Cortex of kidney (tissue), 1 donor: ENCODE data around the gene NEK6.

Source experiments
- DNase-seq: peaks from one replicate; lab custom pipeline; 2025; lab: John Stamatoyannopoulos, UW

The NEK6 gene

DNA sequence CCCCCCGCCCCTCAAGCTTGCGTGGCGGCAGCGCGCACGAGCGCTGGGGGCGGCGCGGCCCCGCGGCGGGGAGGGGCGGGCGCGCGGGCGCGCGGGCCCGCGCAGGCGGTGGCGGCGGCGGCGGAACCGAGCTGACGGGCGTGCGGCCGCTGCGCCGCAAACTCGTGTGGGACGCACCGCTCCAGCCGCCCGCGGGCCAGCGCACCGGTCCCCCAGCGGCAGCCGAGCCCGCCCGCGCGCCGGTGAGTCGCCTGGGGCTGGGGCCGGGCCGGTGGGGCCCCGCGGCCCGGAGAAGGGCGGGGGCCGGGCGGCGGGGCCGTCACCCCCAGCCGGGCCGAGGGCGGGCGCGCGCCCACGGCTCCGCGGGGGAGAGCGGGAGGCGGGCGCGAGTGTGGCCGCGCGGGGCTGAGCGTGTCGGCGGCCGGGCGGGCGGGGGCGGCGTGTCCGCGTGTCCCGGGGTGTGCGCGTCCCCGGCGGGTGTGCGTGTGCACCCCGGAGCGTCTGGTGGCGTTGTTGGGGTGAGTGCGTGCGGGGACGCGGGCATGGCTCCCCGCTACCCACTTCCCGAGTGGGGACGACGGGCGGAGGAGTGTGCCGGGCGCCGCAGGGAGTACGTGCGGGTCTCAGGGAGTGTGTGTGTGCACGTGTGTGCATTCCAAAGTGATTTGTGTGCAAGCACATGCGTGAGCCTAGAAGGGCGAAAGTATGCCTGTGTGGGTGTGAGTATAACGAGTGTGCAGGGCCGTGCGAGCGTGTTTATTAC lies at the start of gene NEK6:
Gene NEK6 (plus strand): TSS at position 106 of the 763 bp plus-strand sequence. CDS start 44,016 bp downstream, outside the sequence.
- DNase-seq, result no peak

DNA sequence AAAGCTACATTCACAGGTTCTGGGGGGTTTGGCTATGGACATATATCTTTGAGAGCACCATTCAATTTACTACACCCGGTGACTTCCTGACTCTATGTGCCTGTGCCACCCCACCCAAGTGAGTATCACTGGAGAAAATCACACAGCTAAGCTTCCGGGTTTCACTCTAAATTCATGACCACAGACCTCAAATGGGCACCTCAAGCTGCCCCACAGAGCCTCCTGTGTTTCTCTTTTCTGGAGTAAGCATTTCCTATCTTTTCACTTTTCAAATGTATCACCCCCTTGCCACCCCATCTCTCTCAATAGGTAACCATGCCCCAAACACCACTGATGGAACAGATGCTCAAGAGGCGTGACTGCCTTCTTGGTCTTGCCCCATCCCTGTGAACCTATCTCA lies 49.2 kb upstream of the NEK6 start:
- DNase-seq, result no peak

DNA sequence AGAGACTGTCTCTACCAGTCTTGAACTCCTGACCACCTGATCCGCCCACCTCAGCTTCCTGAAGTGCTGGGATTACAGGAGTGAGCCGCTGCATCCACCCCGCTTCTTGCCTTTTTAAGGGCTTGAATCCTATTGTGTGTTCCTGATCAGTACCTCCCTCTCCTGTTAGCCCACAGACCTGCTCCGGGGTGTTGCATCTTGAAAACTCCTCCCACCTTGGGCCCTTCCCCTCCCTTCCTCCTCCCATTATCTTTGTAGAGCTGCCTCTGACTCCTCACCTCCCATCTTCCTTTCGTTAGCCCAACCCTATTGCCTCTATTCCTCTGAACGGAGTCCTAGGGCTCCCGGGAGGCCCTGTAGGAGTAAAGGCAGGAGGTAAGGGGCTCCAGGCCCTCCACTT lies 48.5 kb upstream of the NEK6 start:
- no peak for DNase-seq

DNA sequence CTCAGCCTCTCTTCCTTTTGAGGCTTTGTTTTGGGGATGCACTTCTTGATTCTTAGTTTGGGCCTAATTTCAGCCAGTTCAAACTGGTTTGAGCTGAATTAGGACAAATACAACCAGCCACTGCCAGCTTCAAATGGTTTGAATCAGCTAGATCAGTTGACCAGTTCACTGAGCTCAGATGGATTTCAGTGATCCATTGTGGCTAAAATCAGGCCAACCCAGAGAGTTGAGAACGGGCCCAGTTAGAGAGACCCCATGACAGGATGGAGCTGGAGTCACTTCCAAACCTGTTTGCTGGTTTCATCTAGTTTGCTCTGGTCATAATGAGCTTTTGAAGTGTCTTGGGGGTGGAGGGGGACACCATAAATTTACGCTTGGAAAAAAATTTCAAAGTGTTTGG lies 48.0 kb upstream of the NEK6 start:
- no peak for DNase-seq

DNA sequence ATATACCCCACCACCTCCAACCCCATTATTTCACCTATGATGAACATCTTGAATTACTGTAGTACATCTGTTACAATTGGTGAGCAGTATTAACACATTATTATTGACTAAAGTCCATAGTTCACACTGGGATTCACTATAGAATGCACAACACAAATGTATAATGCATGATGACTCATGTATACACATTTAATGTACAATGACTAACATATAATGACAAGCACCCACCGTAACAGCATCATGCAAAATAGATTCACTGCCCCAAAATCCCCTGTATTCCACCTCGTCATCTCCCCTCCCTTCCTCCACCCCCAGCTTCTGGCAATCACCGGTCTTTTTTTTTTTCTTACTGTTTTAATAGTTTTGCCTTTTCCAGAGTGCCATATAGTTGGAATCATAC lies 47.1 kb upstream of the NEK6 start:
- DNase-seq, result no peak

DNA sequence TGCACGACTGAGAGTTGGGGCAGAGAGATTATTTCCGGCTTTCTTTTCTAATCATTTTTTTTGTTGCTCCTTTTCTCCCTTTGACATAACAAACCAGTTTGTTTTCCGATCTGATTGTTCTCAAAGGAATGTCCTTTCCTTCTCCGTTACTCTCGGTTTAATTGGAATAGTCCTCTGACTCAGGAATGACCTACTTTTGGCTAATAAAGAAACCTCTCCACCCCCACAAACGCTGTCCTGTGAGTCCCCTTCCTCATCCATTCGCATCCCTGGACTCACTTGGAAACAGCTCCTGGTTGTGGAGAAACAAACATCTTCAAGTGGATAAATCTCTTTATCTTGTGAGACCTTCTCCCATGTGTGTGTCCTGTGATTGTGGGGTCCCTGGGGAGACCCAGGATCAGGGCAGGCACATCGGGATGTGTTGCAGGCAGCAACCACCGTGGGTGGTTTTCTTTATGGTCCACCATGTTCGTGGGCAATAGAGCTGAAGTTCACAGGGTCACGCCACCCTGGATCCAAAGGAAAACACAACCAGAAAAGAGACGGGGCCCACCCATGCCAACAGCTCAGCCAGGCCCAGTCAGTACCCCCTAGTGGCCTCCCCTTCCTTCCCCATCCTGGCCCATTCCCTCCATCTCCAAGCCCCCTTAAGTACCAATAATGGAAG lies 45.2 kb upstream of the NEK6 start:
- DNase-seq, result no peak

DNA sequence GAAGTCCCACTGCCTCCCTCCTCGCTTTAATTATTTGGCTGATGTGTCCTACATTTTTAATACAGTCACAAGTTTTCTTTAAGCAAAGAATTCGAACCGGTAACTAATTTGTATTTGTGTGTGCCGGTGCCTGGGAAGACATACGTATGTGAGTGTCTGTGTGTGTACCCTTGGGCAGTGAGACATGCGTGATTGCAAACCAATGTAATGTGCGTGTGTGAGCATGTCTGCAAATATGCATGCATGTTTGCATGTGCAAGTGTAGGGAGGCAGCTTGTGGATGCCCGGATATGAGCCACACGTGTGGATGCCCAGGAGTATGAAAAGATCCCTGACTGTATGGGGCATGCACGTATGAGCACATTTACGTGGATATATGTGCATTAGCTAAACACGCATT lies 44.4 kb upstream of the NEK6 start:
- no peak for DNase-seq

DNA sequence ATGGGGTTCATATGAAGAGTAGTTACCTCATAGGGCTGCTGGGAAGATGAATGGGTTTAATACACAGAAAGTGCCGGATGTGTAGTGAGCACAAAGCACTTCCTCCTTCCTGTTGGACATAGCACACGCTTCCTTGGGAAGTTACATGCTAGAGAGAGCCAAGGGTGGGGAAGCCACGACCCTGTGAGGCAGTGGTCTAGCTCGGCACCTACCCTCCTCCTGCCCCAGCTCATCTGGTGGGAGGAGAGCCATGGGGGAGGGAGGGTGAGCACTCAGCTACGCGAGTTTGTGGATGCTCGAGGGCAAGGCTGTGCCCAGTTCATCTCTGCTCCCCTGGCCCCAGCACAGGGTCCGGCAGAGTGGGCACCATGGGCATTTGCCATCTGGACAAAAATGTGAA lies 43.6 kb upstream of the NEK6 start:
- DNase-seq, result no peak

DNA sequence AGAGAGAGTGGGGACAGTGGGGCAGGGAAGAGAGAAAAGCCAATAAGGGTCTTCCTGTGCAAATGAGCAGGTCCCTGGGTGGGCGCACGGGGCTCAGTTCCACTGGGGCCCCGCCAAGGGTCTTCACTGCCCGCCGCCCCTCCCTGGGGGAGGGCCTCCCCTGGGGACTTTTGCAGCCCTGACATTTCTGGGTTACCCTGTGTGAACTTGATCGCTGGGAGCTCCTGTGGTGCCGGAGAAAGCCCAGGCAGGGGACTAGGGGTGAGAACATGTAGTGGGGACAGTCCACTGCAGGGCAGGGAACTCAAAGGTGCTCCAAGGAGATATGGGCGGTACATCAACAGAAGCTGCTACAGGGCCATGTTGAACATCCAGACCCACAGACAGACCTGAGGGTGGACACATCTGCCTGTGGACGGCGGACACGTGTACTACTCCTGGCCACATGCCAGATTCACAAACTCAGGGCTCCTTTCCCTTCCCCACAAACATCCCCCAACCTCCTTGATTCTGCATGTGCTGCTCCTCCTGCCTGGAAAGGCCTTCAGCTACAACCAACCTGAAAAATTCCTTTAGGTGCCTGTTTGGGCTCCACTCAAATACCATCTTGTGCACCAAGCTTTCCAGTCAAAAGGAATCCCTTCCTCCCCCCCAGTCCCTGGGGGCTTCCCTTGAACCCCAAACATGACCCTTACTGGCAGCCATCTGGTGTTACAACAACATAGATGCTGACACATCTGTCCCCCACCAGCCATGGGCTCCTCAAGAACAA lies 43.0 kb upstream of the NEK6 start:
- no peak for DNase-seq

- DNase-seq, result no peak
These were observed 42.3 kb upstream of the NEK6 start for GRCh38 chr9:124215368-124215910.

DNA sequence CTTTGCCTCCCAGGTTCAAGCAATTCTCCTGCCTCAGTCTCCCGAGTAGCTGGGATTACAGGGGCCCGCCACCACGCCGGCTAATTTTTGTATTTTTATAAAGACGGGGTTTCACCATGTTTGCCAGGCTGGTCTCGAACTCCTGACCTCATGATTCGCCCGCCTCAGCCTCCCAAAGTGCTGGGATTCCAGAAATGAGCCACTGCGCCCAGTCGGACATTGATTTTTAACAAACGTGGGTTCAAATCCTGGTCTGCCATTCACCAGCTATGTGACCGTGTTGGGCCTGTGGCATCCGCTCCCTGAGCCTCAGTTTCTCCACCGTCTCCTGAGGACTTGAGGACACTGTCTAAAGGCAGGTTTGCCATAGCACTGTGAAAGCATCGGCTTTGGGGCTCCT lies 41.8 kb upstream of the NEK6 start:
- DNase-seq, result no peak

DNA sequence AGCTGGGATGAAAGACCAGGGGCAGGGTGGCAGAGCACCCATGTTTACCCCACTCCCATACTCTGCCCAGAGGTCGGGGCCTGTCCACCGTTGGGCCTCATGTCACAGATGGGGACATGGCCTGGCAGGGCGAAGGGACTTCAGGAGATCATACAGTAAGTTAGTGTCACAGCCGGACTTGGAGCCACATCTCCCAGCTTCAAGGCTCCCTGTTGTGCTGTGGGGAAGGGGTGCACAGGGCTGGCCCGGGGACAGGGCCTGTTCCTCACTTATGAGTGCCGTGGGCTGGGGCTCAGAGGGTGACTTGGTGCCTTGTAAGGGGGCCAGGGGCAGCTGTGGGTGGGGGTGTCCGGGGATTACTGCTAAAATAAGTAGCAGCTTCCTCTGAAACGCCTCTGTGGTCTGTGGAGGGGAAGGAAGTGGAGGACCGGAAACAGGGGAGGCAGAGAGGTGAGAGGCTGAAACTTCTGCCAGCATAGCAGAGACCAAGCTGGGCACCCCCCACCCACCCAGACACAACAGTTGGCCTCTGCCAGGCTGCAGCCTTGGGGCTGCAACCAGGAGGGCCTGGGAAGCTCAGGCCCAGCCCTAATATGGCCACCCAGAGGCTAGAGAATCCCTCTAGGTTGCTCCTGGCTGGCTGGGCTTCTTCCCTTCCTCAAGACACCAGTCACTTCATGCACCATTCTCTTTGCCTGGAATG lies 41.1 kb upstream of the NEK6 start:
- no peak for DNase-seq

- DNase-seq, result no peak
These were observed 39.8 kb upstream of the NEK6 start for GRCh38 chr9:124217836-124218437.

GRCh38 chr9:124218438-124218982 lies 39.2 kb upstream of the NEK6 start:
- no peak for DNase-seq

GRCh38 chr9:124218987-124219461 lies 38.7 kb upstream of the NEK6 start:
- no peak for DNase-seq

GRCh38 chr9:124220946-124221451 lies 36.8 kb upstream of the NEK6 start:
- DNase-seq, result no peak

DNA sequence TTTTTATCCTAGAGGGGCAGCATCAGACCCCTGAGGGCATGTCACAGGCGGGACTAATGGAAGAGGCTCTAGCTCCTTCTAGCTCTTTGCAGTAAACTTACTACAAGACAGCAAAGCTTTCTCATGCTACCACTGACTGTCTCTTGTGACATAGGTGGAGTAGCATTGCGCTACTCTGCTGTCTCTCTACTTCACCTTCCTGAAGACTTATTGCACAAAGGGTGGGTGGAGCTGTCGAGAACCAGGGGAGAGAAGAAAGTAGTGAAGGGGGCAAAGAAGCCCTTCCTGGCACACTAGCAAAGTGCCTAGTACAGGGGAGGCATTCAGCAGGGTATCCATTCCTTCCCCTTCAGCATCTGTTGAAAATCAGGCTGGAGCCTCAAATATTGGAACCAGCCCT lies 36.1 kb upstream of the NEK6 start:
- no peak for DNase-seq

DNA sequence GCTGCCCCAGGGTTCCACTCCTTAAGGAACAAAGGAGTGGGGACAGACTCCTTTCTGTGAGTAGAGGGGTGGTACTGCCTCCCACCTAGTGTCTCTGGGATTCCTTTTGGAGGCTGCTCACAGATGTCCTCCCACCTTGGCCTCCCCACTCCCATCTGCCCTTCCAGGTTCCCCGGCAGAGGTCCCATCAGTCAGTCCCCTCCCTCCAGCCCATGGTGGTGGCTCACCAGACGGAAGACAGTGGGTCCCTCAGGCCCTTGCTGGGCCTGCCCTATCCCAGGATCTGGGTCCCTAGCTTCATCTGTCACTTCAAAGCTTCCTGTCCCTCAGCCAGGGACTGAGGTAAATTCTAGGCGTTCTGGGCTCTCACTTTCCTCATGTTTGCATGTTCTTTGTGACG lies 35.6 kb upstream of the NEK6 start:
- DNase-seq, result no peak

- no peak for DNase-seq
These were observed 34.6 kb upstream of the NEK6 start for GRCh38 chr9:124222918-124223720.

DNA sequence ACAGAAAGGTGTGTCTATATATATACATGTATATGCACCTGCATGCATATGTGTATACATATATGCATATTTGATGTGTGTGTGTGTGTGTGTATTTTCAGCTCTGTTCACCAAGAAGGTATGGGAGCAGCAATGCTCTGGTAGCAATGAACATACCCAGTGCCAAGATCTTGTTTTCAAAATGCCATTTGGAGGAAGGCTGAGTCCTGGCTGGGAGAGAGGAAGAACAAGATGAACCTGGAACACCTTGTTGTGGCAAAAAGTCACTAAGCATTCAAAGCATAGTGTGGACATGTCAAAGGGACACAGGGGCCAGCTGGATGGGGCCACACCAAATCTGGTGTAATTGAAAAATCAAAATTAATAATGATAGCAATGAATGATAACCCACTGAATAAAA lies 31.8 kb upstream of the NEK6 start:
- no peak for DNase-seq
